GM12878 (cell line): ENCODE data around the gene EIF2S2. TPM values are rescaled to one million over a fixed set of nuclear protein-coding genes. Genes with fewer than 3 reads are reported as not detected.

Experiments used
- GATAD2B ChIP-seq: fragments of 450-650 bp; conservative IDR thresholded peaks from 2 replicates; pipeline ENCODE4 v1.6.1; 2017; ENCODE audit warnings: low read depth, mild to moderate bottlenecking, moderate library complexity
- POU2F2 ChIP-seq: IDR thresholded peaks from 3 replicates; pipeline ENCODE4 v1.6.1; 2011; ENCODE audit warnings: low read depth, mild to moderate bottlenecking, low read length, borderline replicate concordance
- RAD21 ChIP-seq: IDR thresholded peaks from 2 replicates; pipeline ENCODE4 v1.6.1; 2011; ENCODE audit warnings: mild to moderate bottlenecking, low read depth, low read length, moderate library complexity; ENCODE audit not compliant: insufficient read depth
- SIN3A ChIP-seq: IDR thresholded peaks from 2 replicates; pipeline ENCODE4 v1.6.1; 2012; ENCODE audit warnings: low read depth, low read length, improper control_type of control experiment
- YY1 ChIP-seq: IDR thresholded peaks from 2 replicates; pipeline ENCODE4 v1.6.1; 2011; ENCODE audit warnings: low read depth, mild to moderate bottlenecking, low read length
- ZNF24 ChIP-seq: fragments of 450-650 bp; IDR thresholded peaks from 2 replicates; pipeline ENCODE4 v1.6.1; 2017; ENCODE audit warnings: antibody characterized with exemption, mild to moderate bottlenecking
- polyA plus RNA-seq, 11 experiments: library from polyadenylated mRNA; depleted of rRNA in 4 of 11; unstranded in 6 of 11; stranded (reverse) in 5 of 11; fragments of >200 nt; fragmentation: Nextera tagmentation in 4 of 11; fragmentation: Illumina TruSeq in 1 of 11; extraction: Ambion mirVana in 4 of 11; extraction: Trizol in 1 of 11; gene quantifications; 1 replicate in 1 of 11; 2 replicates in 10 of 11; pipeline versions ENCODE4 v1.2.1 to v1.2.3, GENCODE V29; 2011 to 2016; ENCODE audit warnings: inconsistent platforms in 2 of 11, missing spikeins in 2 of 11, low read depth in 1 of 11
- total RNA-seq, 4 experiments: library from RNA; depleted of rRNA in 3 of 4; stranded (reverse); fragments of >200 nt in 3 of 4; fragmentation: Illumina TruSeq in 1 of 4; extraction: Trizol in 1 of 4; gene quantifications; 2 replicates each; pipeline versions ENCODE4 v1.2.1 to v1.2.3, GENCODE V29; 2013 to 2021
- TF ChIP-seq, protein P1 (sequence below): fragments of 450-650 bp; IDR thresholded peaks from 2 replicates; pipeline ENCODE4 v1.6.1; 2017; ENCODE audit warnings: mild to moderate bottlenecking, moderate library complexity
- TF ChIP-seq, protein P2 (sequence below): IDR thresholded peaks from 2 replicates; pipeline ENCODE4 v1.6.1; 2011; ENCODE audit warnings: mild to moderate bottlenecking, low read depth, low read length, moderate library complexity; ENCODE audit not compliant: insufficient replicate concordance

Gene EIF2S2
- total and polyA plus RNA-seq, 10 of the 15 experiments (the other 5 are each of a cell fraction or from before 2014, with no cell fraction given): 60.2 to 153 (median 84.3) TPM

DNA sequence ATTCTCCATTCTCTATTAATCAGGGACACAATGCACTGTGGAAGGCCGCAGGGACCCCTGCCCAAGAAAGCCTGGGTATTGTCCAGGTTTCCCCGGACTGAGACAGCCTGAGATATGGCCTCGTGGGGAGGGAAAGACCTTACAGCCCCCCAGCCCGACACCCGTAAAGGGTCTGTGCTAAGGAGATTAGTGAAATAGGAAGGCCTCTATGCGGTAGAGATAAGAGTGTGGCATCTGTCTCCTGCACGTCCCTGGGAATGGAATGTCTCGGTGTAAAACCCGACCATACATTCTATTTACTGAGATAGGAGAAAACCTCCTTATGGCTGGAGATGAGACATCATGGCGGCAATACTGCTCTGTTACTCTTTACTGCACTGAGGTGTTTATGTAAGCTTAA lies 15.7 kb upstream of the EIF2S2 start (continued):
- TF ChIP-seq, protein P1, sequence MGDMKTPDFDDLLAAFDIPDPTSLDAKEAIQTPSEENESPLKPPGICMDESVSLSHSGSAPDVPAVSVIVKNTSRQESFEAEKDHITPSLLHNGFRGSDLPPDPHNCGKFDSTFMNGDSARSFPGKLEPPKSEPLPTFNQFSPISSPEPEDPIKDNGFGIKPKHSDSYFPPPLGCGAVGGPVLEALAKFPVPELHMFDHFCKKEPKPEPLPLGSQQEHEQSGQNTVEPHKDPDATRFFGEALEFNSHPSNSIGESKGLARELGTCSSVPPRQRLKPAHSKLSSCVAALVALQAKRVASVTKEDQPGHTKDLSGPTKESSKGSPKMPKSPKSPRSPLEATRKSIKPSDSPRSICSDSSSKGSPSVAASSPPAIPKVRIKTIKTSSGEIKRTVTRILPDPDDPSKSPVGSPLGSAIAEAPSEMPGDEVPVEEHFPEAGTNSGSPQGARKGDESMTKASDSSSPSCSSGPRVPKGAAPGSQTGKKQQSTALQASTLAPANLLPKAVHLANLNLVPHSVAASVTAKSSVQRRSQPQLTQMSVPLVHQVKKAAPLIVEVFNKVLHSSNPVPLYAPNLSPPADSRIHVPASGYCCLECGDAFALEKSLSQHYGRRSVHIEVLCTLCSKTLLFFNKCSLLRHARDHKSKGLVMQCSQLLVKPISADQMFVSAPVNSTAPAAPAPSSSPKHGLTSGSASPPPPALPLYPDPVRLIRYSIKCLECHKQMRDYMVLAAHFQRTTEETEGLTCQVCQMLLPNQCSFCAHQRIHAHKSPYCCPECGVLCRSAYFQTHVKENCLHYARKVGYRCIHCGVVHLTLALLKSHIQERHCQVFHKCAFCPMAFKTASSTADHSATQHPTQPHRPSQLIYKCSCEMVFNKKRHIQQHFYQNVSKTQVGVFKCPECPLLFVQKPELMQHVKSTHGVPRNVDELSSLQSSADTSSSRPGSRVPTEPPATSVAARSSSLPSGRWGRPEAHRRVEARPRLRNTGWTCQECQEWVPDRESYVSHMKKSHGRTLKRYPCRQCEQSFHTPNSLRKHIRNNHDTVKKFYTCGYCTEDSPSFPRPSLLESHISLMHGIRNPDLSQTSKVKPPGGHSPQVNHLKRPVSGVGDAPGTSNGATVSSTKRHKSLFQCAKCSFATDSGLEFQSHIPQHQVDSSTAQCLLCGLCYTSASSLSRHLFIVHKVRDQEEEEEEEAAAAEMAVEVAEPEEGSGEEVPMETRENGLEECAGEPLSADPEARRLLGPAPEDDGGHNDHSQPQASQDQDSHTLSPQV: no peak
- TF ChIP-seq SIN3A (no peak), YY1 (no peak), POU2F2 (no peak), ZNF24 (no peak), RAD21 (no peak), GATAD2B (no peak)
- TF ChIP-seq, protein P2, sequence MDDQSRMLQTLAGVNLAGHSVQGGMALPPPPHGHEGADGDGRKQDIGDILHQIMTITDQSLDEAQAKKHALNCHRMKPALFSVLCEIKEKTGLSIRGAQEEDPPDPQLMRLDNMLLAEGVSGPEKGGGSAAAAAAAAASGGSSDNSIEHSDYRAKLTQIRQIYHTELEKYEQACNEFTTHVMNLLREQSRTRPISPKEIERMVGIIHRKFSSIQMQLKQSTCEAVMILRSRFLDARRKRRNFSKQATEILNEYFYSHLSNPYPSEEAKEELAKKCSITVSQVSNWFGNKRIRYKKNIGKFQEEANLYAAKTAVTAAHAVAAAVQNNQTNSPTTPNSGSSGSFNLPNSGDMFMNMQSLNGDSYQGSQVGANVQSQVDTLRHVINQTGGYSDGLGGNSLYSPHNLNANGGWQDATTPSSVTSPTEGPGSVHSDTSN: no peak
